T-helper 1 cell treated with Interleukin-12 subunit alpha and Interleukin-12 subunit beta and Interleukin-4 antibody, amounts not matched to agents 30 ng/mL and 1 ng/mL, for 36 hours (primary cell): ENCODE measurements around the gene PCGF3. TPM values are rescaled to one million over a fixed set of nuclear protein-coding genes. Genes with fewer than 3 reads are reported as not detected.

ENCODE experiments used
- intact Hi-C: fragments of 100-400 bp; cut with micrococcal nuclease; formaldehyde crosslinking; loops from one replicate; pipeline ENCODE4 v1.15.1; 2024
- total RNA-seq: library from RNA; stranded (reverse); gene quantifications from 2 replicates; pipeline ENCODE4 v1.2.3, GENCODE V29; 2022

The PCGF3 gene, protein sequence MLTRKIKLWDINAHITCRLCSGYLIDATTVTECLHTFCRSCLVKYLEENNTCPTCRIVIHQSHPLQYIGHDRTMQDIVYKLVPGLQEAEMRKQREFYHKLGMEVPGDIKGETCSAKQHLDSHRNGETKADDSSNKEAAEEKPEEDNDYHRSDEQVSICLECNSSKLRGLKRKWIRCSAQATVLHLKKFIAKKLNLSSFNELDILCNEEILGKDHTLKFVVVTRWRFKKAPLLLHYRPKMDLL
- 41.8 and 43.1 TPM in 2 replicates for total RNA-seq

DNA sequence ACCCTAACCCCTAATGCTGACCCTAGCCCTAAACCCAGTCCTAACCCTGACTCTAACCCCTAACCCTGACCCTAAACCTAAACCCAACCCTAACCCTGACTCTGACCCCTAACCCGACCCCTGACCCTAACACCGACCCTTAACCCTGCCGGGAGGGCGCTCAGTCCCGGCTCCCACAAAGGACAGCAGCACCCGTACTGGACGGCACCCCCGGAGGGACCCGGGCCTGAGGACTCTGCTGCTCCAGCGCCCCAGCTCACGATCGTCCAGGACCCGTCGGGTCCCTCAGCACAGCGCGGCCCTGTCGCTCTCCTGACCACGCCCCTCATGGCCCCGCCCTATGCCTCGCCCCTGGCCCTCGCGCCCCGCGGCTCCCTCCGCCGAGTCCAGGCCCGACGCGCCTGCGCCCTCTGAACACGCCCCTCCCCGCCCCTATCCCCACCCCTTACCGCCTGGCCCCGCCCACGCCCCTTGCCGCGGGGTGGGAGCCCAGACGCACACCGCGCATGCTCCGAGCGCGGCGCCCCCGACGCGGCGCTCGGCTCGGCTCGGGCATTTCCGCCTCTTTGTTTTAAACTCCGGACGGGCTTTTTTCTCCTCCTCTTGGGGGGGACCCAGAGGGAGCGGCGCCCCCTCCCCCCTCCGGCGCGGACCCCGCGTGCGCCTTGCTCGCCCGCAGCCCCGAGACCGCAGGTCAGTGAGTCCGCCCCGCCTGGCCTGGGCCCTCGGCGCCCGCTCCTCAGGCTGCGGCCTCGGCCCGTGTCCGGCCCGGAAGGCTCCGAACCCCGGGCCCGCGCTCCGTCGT lies at the start of gene PCGF3:
PCGF3 (plus strand) TSS at position 555 of the 805 bp plus-strand sequence. CDS start 27,849 bp downstream, outside the sequence.
- intact Hi-C loops: loop anchor here (1.0 to 5.0 kb wide), 12 partner anchors 21 to 876 kb away; partner anchors contain the start of genes ATP5ME, DGKQ, GAK and MYL5

DNA sequence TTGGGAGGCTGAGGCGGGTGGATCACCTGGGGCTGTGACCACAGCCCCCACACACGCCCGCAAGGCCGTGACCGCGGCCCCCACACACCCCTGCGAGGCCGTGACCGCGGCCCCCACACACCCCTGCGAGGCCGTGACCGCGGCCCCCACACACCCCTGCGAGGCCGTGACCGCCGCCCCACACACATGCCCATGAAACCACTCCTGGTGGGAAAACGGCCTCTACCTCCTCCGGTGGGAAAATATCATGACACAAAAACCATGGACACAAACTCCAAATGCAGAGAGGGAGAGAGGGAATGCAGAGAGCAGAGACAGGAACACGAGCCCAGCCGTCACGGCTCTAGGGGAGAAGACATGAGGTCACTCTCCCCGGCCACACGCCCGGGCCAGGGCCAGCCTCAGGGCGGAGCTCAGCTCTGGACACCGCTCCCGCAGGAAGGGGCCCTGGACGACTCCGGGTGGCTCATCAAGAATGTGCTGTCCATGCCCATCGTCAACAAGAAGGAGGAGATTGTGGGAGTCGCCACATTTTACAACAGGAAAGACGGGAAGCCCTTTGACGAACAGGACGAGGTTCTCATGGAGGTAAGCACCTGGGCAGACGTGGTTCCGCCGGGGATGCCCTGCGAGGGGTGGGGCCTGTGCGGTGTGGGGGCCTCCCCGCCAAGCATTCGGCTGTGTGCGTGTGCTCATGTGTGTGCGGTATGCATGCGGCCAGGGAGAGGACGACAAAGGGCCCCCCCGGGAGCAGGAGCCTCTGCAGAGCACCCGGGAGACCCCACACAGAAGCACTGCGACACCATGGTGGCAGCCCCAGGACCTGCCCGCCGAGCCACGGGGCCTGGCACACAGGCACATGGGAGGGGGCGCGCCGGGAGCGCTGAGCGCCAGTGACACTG lies 48.9 kb upstream of the PCGF3 start:
- intact Hi-C loops: no loop called here

DNA sequence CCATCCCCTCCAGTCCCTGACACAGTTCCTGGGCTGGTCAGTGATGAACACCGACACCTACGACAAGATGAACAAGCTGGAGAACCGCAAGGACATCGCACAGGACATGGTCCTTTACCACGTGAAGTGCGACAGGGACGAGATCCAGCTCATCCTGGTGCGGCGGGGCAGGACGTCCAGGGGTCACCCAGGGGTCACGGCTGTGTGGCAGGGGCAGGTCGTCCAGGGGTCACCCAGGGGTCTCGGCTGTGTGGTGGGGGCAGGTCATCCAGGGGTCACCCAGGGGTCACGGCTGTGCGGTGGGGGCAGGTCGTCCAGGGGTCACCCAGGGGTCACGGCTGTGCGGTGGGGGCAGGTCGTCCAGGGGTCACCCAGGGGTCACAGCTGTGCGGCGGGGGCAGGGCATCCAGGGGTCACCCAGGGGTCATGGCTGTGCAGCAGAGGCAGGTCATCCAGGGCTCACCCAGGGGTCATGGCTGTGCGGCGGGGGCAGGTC lies 48.2 kb upstream of the PCGF3 start:
- intact Hi-C loops: no loop called here

DNA sequence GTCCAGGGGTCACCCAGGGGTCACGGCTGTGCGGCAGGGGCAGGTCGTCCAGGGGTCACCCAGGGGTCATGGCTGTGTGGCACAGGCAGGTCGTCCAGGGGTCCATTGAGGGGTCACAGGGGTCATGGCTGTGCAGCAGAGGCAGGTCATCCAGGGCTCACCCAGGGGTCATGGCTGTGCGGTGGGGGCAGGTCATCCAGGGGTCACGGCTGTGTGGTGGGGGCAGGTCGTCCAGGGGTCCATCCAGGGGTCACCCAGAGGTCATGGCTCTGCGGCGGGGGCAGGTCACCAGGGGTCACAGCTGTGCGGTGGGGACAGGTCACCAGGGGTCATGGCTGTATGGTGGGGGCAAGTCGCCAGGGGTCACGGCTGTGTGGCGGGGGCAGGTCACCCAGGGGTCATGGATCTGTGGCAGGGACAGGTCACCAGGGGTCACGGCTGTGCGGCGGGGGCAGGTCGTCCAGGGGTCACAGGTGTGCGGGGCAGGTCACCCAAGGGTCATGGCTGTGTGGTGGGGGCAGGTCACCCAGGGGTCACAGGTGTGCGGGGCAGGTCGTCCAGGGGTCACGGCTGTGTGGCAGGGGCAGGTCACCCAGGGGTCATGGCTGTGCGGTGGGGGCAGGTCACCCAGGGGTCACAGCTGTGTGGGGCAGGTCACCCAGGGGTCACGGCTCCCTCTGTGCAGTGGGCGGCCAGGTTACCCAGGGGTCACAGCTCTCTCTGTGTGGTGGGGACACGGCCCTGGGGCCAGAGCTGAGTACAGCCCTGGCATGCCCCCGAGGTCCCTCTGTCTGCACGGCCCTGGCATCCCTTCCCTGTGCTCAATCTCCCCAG lies 47.6 kb upstream of the PCGF3 start:
- intact Hi-C loops: no loop called here

DNA sequence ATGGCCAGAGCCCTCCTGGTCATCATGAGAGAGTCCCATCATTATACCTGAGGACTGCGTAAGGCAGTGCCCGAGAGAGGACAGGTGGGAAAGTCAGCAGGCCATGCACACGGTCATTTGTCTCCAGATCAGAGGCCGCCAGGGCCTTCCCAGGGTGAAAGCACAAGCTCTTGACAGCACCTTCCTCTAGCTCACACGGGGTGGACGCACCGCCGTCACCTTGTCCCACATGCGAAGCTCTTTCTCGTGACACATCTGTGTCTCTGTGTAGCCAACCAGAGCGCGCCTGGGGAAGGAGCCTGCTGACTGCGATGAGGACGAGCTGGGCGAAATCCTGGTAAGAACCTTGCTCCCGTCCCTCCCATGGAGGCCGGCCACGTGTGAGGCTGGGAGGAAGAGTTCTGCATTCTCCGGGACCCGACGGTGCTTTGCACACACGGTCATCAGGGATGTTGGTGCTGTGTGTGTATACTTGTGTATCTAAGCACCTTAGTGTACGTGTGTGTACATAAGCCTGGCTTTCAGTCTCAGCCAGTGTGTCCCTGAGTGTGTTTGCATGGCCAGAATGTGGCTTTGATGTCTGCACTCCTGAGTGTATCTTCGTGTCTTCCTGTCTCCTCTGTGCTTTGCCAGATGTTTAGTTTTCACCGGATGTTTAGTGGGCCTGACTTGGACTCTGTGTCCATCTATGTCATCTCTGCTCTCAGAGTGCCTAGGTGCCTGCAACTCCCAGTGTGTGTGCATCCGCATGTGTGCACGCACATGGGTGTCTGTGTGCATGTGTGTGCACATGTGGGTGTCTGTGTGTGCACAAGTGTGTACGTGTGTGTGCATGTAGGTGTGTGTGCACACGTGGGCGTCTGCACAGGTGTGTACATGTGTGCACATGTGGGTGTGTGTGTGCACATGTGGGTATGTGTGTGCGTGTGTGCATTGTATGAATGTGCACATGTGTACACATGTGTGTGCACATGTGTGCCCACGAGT lies 46.7 kb upstream of the PCGF3 start:
- intact Hi-C loops: no loop called here

DNA sequence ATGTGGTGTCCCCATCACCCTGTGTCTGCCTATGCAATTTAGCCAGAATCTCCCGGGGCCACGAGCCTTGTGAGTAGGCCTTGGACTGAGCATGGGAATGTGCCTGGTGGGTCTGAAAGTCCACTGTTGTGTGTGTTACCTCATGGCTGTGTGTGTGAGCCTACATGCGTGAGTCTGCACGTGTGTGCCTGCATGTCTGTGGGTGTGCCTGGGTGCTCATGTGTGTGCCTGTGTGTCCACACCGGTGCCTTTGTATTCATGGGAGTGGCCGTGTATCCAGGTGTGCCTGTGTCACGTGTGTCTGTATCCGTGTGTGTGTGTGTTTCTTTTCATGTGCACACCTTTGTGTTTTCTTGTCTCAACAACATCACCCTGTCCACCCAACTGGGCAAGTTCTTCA lies 45.8 kb upstream of the PCGF3 start:
- intact Hi-C loops: no loop called here

DNA sequence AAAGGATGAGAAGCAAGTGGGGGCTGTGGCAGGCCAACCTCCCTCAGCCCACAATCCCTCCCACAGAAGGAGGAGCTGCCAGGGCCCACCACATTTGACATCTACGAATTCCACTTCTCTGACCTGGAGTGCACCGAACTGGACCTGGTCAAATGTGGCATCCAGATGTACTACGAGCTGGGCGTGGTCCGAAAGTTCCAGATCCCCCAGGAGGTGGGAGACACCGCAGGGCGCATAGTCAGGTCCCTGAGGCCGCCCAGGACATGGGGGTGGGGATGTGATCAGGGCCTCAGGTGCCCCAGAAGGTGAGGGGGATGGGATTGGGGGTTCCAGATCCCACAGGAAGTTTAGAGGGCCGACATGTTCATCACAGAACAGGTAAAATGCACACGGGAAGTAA lies 45.2 kb upstream of the PCGF3 start:
- intact Hi-C loops: no loop called here

DNA sequence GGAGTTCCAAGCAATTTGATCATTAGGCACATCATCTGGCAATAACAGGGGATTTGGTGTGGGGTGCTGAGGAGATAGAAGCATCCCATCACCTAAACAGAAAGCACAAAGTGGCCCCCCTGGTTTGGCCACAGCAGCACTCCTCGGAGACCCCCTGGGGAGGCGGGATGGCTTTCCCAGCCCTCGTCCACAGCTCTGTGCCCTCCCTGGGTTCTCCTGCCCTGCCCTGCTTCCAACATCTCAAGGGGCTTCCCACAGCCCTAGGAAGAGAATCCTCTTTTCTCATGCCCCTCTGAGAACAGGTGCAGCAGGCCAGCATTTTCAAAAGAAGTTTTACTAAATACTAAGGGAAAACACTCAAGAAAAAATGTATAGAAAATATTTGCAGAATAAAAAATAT lies 44.4 kb upstream of the PCGF3 start:
- intact Hi-C loops: no loop called here

DNA sequence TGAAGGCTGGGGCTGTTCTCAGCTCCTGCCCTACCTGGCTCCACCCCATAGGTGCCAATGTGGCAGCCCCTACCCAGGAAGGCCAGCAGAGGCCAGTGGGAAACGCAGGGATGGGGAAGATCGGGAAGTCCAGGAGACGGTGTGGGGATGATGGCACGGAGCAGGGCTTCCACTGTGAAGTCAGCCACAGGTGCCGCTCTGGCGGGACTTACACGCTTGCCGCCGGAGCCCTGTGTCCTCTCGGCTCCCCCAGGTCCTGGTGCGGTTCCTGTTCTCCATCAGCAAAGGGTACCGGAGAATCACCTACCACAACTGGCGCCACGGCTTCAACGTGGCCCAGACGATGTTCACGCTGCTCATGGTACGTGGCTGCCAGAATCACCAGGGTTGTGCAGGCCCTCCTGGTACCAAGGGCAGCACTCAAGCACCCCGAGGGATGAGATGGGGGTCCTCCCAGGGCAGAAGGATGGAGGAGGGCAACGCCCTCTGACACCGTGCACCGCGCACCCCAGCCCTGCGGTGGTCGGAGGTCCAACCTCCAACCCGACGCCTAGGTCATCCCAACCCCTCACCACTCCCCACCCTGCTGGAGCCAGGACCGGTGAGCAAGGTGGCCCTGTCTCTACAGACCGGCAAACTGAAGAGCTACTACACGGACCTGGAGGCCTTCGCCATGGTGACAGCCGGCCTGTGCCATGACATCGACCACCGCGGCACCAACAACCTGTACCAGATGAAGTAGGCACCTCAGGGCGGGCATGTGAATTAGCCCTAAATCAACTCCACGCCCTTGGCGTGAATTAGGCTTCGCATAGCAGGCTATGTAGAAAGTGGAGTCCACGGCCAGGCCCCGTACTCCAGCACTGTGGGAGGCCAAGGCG lies 43.5 kb upstream of the PCGF3 start:
- intact Hi-C loops: no loop called here

DNA sequence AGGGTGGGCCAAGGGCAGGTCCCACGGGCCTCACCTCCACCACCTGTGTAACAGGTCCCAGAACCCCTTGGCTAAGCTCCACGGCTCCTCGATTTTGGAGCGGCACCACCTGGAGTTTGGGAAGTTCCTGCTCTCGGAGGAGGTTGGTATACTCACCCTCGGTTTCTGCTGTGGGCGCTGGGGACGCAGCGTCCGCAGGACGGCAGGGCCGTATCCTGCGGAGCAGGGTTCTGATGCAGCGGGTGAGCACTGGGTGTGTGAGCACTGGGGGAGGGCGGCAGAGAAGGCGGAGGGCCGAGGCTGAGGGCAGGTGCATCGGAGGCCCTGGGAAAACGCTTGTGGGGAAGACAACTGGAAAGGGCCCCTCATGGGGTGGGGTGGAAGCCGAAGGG lies 42.6 kb upstream of the PCGF3 start:
- intact Hi-C loops: loop anchor here (1.0 kb wide), 4 partner anchors 42 to 421 kb away; partner anchors contain the start of genes PCGF3, PIGG and ZNF721

DNA sequence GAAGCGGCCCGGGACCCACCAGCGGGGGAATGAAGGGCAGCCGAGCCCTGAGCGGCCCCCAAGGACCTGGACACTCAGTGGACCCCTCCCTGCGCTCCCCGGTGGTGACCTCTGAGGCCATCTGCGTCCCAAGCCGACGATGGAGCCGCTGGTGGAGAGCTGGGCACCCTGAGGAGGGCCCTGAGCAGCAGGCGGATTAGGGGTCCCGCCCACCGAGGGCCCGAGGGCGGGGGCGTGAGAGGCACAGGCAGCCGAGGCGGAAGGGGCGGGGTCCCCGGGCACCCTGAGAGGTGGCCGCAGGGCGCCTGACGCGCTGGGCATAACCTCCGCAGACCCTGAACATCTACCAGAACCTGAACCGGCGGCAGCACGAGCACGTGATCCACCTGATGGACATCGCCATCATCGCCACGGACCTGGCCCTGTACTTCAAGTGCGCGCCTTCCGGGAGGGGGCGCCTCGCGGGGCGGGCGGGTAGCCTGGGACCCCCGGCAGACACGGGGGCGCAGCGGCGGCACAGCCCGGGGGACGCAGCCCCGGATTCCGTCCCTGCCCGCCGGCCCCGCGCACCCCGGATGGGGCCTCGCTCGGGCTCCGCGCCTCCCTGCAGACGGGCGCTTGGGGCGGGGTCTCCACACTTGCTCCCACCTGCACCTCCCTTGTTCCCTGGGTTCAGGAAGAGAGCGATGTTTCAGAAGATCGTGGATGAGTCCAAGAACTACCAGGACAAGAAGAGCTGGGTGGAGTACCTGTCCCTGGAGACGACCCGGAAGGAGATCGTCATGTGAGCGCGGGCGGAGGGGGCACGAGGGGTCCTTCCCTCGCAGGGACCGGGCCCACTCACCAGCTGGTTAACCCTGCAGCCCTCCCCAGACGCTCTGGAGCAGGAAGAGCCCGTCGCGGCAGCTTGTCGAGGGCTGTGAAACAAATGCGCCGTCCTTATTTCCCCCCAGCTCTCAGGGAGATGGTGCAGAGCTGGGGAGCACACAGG lies 41.9 kb upstream of the PCGF3 start:
- intact Hi-C loops: loop anchor here (1.0 kb wide), 5 partner anchors 11 to 421 kb away; partner anchors contain the start of genes ATP5ME, MYL5, PCGF3 and PIGG

DNA sequence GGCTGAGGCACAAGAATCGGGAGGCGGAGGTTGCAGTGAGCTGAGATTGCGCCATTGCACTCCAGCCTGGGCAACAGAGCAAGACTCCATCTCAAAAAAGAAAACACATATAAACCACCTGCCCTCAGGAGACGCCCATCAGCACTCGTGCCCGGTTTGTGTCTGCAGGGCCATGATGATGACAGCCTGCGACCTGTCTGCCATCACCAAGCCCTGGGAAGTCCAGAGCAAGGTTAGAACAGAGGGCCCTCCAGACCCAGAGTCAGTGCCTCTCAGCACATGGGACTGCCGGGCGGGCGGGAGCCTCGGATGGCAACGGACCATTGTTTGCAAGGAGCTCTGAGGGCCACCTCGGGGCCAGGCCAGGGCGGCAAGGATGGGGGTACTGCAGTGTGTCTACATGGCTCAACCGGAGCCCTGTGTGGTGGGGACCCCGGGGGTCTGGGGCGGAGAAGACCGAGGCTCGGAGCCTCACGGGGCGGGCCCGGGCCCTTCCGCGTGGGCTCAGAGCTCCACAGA lies 40.9 kb upstream of the PCGF3 start:
- intact Hi-C loops: loop anchor here (1.0 kb wide), 1 partner anchor 10 kb away; the partner anchor contains the start of genes ATP5ME and MYL5

DNA sequence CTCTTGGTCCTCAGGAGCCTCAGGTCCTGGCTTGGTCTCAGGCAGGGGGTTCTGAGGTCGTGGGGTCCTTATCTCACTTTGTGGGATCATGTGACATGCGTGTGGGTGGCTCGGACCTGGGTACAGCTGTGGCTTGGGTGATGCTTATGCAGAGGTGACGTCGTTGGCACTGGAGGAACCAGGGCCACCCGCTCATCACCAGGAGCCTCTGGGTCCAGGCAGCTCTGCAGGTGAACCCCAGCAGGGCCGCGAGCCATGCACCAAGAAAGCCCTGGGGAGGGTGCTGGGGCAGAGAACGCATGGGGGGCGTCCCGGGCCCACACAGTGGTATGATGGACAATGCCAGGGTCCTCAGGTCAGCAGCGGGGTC lies 40.3 kb upstream of the PCGF3 start:
- intact Hi-C loops: no loop called here

DNA sequence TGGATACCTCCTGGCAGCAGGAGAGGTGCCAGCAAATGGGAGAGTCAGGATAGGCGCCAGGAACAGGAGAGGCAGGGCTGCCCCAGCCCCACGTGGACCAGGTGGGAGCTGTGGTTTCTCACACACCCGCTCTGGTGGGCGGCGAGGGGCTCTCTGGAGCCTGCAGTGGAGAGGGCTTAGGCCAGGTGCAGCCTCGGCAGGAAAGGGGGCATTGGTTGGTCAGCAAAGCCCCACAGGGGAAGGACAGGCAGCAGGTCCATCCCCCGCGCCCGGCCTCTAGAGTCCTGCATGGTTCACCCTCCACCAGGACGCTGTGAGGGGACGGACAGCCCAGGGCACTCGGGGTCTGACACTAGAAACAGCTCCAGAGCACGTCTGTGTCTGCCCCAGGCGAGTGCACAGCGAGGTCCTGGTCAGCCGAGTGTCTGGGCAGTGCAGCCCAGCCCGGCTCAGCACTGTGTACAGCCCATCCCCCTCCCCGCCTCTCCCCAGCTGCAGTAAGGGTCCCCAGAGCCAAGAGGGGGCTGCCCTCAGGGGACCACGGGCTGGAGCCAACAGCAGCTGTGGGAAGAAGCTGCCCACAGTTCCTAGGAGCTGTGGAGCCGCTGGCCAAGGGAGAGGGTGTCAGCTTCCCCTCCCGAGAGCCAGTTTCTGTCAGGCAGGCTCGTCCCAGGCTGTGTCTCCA lies 39.7 kb upstream of the PCGF3 start:
- intact Hi-C loops: no loop called here

DNA sequence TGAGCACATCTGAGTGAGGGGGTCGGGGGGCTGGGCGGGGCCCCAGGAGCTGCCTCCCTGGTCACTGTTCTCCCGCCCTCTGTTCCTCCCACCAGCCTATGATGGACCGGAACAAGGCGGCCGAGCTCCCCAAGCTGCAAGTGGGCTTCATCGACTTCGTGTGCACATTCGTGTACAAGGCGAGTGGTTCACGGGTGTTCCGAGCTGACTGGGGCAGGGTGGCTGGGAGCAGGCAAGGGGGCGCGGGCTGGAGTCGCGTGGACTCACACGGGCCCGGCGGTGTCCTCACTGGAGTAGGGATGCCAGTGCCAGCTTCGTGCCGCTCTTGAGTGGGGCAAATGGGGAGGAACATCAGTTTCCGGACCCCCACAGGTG lies 39.2 kb upstream of the PCGF3 start:
- intact Hi-C loops: no loop called here
